WTC11 (cell line): ENCODE data around the gene TLE7. TPM values are rescaled to one million over a fixed set of nuclear protein-coding genes. Genes with fewer than 3 reads are reported as not detected.
A peak's percentile ranks its signal among the peaks of the same experiment; 100 is the strongest.

ENCODE experiments used
- ATAC-seq: fragments of 200-7000 bp; cut with Tn5 transposase; 2 replicates; pipeline ENCODE4 v1.10.0; 2021; ENCODE audit warnings: mild to moderate bottlenecking, moderate library complexity
- CTCF ChIA-PET: fragments of 300-600 bp; sonication (Branson Sonifier 250); formaldehyde crosslinking; loops from one replicate; lab custom pipeline; 2021; ENCODE audit warnings: antibody characterized with exemption; lab: Charles Lee
- POLR2A ChIA-PET: fragments of 350-600 bp; sonication (Branson Sonifier 250); formaldehyde crosslinking; loops from one replicate; lab custom pipeline; 2021; ENCODE audit warnings: antibody characterized with exemption; lab: Charles Lee
- DNase-seq: peaks from one replicate; pipeline ENCODE4 v3.0.0; 2021; ENCODE audit warnings: low spot score
- H3K27ac Mint-ChIP-seq: 2 replicates; pipeline ENCODE4 v1.8.0; 2021; ENCODE audit warnings: mixed read lengths
- H3K27me3 Mint-ChIP-seq: 2 replicates; pipeline ENCODE4 v1.8.0; 2021; ENCODE audit warnings: low read depth, mild to moderate bottlenecking, moderate library complexity, mixed read lengths
- H3K36me3 Mint-ChIP-seq: 2 replicates; pipeline ENCODE4 v1.8.0; 2021; ENCODE audit warnings: mixed read lengths
- H3K4me1 Mint-ChIP-seq: 2 replicates; pipeline ENCODE4 v1.8.0; 2022; ENCODE audit warnings: mixed read lengths
- H3K4me3 Mint-ChIP-seq: 2 replicates; pipeline ENCODE4 v1.8.0; 2021; ENCODE audit warnings: mild to moderate bottlenecking, moderate library complexity, mixed read lengths
- H3K9me3 Mint-ChIP-seq: 2 replicates; pipeline ENCODE4 v1.8.0; 2021; ENCODE audit warnings: mixed read lengths
- CBFB ChIP-seq: sonication (generic); formaldehyde crosslinking; IDR thresholded peaks from 2 replicates; pipeline ENCODE4 v1.8.1; 2022; ENCODE audit warnings: mild to moderate bottlenecking, low read depth, missing genetic modification reagents
- CDX4 ChIP-seq: fragments of 250-450 bp; sonication (Bioruptor Pico); IDR thresholded peaks from 2 replicates; pipeline ENCODE4 v1.9.0; 2021; ENCODE audit warnings: moderate library complexity, mild to moderate bottlenecking, inconsistent platforms, borderline replicate concordance
- ELF4 ChIP-seq: sonication (generic); formaldehyde crosslinking; IDR thresholded peaks from 2 replicates; pipeline ENCODE4 v1.8.1; 2022; ENCODE audit warnings: low read depth, mild to moderate bottlenecking, moderate library complexity, missing genetic modification reagents
- ERG ChIP-seq: fragments of 250-450 bp; sonication (Bioruptor Pico); IDR thresholded peaks from 2 replicates; pipeline ENCODE4 v1.8.0; 2021; ENCODE audit warnings: mild to moderate bottlenecking
- ETV6 ChIP-seq: sonication (generic); formaldehyde crosslinking; IDR thresholded peaks from 2 replicates; pipeline ENCODE4 v1.8.1; 2022; ENCODE audit warnings: mild to moderate bottlenecking, missing genetic modification reagents
- IRF2 ChIP-seq: sonication (generic); formaldehyde crosslinking; IDR thresholded peaks from 2 replicates; pipeline ENCODE4 v1.8.0; 2022; ENCODE audit warnings: low read depth, missing genetic modification reagents, borderline replicate concordance
- NR2C2 ChIP-seq: sonication (generic); formaldehyde crosslinking; IDR thresholded peaks from 2 replicates; pipeline ENCODE4 v1.8.0; 2022; ENCODE audit warnings: mild to moderate bottlenecking, missing genetic modification reagents
- OVOL2 ChIP-seq: fragments of 250-450 bp; sonication (Bioruptor Pico); IDR thresholded peaks from 2 replicates; pipeline ENCODE4 v1.9.0; 2021; ENCODE audit warnings: mild to moderate bottlenecking, borderline replicate concordance
- SMAD3 ChIP-seq: sonication (generic); formaldehyde crosslinking; IDR thresholded peaks from 2 replicates; pipeline ENCODE4 v1.8.0; 2022; ENCODE audit warnings: missing genetic modification reagents, mild to moderate bottlenecking, borderline replicate concordance
- SMAD4 ChIP-seq: sonication (generic); formaldehyde crosslinking; IDR thresholded peaks from 2 replicates; pipeline ENCODE4 v1.8.0; 2022; ENCODE audit warnings: mild to moderate bottlenecking, missing genetic modification reagents
- ZNF138 ChIP-seq: sonication (generic); formaldehyde crosslinking; conservative IDR thresholded peaks from 2 replicates; pipeline ENCODE4 v1.8.1; 2022; ENCODE audit warnings: mild to moderate bottlenecking, moderate library complexity, missing genetic modification reagents
- ZNF232 ChIP-seq: sonication (generic); formaldehyde crosslinking; IDR thresholded peaks from 2 replicates; pipeline ENCODE4 v1.8.0; 2022; ENCODE audit warnings: mild to moderate bottlenecking, missing genetic modification reagents
- ZNF416 ChIP-seq: fragments of 250-450 bp; sonication (Bioruptor Pico); IDR thresholded peaks from 2 replicates; pipeline ENCODE4 v1.9.0; 2021; ENCODE audit warnings: mild to moderate bottlenecking, inconsistent platforms
- ZNF671 ChIP-seq: fragments of 250-450 bp; sonication (Bioruptor Pico); IDR thresholded peaks from 2 replicates; pipeline ENCODE4 v1.8.0; 2021; ENCODE audit warnings: mild to moderate bottlenecking
- total RNA-seq: library from RNA; stranded (reverse); gene quantifications from 3 replicates; pipeline ENCODE4 v1.2.3, GENCODE V29; 2021
- TF ChIP-seq, protein P1 (sequence below): sonication (generic); formaldehyde crosslinking; IDR thresholded peaks from 2 replicates; pipeline ENCODE4 v1.8.0; 2023; ENCODE audit warnings: missing genetic modification reagents
- TF ChIP-seq, protein P2 (sequence below): fragments of 200-600 bp; IDR thresholded peaks from 2 replicates; pipeline ENCODE4 v1.8.0; 2022; ENCODE audit warnings: antibody characterized with exemption
- TF ChIP-seq, protein P3 (sequence below): sonication (generic); formaldehyde crosslinking; conservative IDR thresholded peaks from 2 replicates; pipeline ENCODE4 v1.8.1; 2023; ENCODE audit warnings: mild to moderate bottlenecking, low read depth, missing genetic modification reagents, moderate library complexity
- TF ChIP-seq, protein P4 (sequence below): sonication (generic); formaldehyde crosslinking; IDR thresholded peaks from 2 replicates; pipeline ENCODE4 v1.8.1; 2022; ENCODE audit warnings: low read depth, missing genetic modification reagents, borderline replicate concordance
- TF ChIP-seq, protein P5 (sequence below): sonication (generic); formaldehyde crosslinking; IDR thresholded peaks from 2 replicates; pipeline ENCODE4 v1.8.0; 2022; ENCODE audit warnings: mild to moderate bottlenecking, missing genetic modification reagents
- TF ChIP-seq, protein P6 (sequence below): sonication (generic); formaldehyde crosslinking; IDR thresholded peaks from 2 replicates; pipeline ENCODE4 v1.8.1; 2022; ENCODE audit warnings: missing genetic modification reagents, borderline replicate concordance

TLE7 gene
- total RNA-seq, 1 experiment from 2014 or later = 0.55 TPM

GRCh38 chr16:71428883-71429282 lies 13.0 kb downstream of the TLE7 start:
- no peaks in the 10 kb centered on the region for H3K36me3 Mint-ChIP-seq
- peaks cover 16% of the 10 kb centered on the region for H3K4me1 Mint-ChIP-seq
- H3K27ac Mint-ChIP-seq = no peak overlapping the region
- H3K9me3 Mint-ChIP-seq = no peaks in the 10 kb centered on the region
- peaks cover 43% of the 10 kb centered on the region for H3K27me3 Mint-ChIP-seq
- ChIA-PET CTCF (interaction anchor here (0.8 to 3.6 kb wide), 5 partner anchors 11 to 71 kb away, joined by 3 to 14 read pairs (median 4); no protein-coding TSS in a partner anchor), POLR2A (interaction anchor here (0.7 kb wide), 1 partner anchor 33 kb away, joined by 3 read pairs; the partner anchor contains the start of gene ZNF23)
- TF ChIP-seq, protein P1, sequence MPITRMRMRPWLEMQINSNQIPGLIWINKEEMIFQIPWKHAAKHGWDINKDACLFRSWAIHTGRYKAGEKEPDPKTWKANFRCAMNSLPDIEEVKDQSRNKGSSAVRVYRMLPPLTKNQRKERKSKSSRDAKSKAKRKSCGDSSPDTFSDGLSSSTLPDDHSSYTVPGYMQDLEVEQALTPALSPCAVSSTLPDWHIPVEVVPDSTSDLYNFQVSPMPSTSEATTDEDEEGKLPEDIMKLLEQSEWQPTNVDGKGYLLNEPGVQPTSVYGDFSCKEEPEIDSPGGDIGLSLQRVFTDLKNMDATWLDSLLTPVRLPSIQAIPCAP = no peak
- DNase-seq (no peak), ATAC-seq (no peak)
- H3K4me3 Mint-ChIP-seq = no peak overlapping the region

DNA sequence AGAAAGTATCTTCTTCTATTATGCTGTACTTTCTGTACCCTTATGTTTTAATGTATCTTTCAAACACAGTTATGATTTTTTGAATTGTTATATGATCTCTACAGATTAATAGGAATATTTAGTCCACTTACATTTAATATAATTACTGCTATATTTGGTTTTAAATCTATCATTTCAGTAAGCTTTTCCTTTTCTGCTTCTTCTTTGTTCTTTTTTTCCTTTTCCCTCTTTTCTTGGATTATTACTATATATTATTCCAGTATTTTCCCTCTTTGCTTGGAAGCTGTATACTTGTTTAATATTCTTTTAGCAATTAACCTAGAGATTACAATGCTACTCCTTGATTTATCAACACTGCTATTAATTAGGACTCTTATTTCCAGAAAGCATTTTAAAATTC lies 13.5 kb downstream of the TLE7 start:
- ATAC-seq (no peak), DNase-seq (no peak)
- CTCF ChIA-PET = interaction anchor here (3.6 kb wide), 1 partner anchor 72 kb away, joined by 14 read pairs; no protein-coding TSS in a partner anchor
- Mint-ChIP-seq H3K4me1 (peaks cover 16% of the 10 kb centered on the region), H3K36me3 (no peaks in the 10 kb centered on the region), H3K27ac (no peak overlapping the region), H3K9me3 (no peaks in the 10 kb centered on the region), H3K4me3 (no peak overlapping the region), H3K27me3 (peaks cover 48% of the 10 kb centered on the region)
- POLR2A ChIA-PET = no interaction called here
- no peak for TF ChIP-seq OVOL2 (CRISPR knock-in tag)
- TF ChIP-seq, protein P2, sequence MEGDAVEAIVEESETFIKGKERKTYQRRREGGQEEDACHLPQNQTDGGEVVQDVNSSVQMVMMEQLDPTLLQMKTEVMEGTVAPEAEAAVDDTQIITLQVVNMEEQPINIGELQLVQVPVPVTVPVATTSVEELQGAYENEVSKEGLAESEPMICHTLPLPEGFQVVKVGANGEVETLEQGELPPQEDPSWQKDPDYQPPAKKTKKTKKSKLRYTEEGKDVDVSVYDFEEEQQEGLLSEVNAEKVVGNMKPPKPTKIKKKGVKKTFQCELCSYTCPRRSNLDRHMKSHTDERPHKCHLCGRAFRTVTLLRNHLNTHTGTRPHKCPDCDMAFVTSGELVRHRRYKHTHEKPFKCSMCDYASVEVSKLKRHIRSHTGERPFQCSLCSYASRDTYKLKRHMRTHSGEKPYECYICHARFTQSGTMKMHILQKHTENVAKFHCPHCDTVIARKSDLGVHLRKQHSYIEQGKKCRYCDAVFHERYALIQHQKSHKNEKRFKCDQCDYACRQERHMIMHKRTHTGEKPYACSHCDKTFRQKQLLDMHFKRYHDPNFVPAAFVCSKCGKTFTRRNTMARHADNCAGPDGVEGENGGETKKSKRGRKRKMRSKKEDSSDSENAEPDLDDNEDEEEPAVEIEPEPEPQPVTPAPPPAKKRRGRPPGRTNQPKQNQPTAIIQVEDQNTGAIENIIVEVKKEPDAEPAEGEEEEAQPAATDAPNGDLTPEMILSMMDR = no peak
- TF ChIP-seq, all 79 proteins: peak for 0

- ATAC-seq = no peak
- DNase-seq = no peak
- no peaks in the 10 kb centered on the region for H3K36me3 Mint-ChIP-seq
- H3K27ac Mint-ChIP-seq = peak overlapping the region; percentile 95
- H3K9me3 Mint-ChIP-seq = no peaks in the 10 kb centered on the region
- CTCF ChIA-PET = interaction anchor here (1.0 to 6.4 kb wide), 11 partner anchors 13 to 184 kb away, joined by 3 to 76 read pairs (median 6); partner anchors contain the start of gene CHST4
- POLR2A ChIA-PET = interaction anchor here (0.6 kb wide), 1 partner anchor 26 kb away, joined by 7 read pairs; no protein-coding TSS in a partner anchor
- peak overlapping the region; percentile 82 for H3K4me3 Mint-ChIP-seq
- H3K27me3 Mint-ChIP-seq = peaks cover 56% of the 10 kb centered on the region
- peaks cover 16% of the 10 kb centered on the region for H3K4me1 Mint-ChIP-seq
- TF ChIP-seq, protein P3, sequence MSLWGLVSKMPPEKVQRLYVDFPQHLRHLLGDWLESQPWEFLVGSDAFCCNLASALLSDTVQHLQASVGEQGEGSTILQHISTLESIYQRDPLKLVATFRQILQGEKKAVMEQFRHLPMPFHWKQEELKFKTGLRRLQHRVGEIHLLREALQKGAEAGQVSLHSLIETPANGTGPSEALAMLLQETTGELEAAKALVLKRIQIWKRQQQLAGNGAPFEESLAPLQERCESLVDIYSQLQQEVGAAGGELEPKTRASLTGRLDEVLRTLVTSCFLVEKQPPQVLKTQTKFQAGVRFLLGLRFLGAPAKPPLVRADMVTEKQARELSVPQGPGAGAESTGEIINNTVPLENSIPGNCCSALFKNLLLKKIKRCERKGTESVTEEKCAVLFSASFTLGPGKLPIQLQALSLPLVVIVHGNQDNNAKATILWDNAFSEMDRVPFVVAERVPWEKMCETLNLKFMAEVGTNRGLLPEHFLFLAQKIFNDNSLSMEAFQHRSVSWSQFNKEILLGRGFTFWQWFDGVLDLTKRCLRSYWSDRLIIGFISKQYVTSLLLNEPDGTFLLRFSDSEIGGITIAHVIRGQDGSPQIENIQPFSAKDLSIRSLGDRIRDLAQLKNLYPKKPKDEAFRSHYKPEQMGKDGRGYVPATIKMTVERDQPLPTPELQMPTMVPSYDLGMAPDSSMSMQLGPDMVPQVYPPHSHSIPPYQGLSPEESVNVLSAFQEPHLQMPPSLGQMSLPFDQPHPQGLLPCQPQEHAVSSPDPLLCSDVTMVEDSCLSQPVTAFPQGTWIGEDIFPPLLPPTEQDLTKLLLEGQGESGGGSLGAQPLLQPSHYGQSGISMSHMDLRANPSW = no peak
- no peak for TF ChIP-seq ELF4
- TF ChIP-seq SMAD3 (CRISPR knock-in tag) = no peak
- no peak for TF ChIP-seq ERG
- TF ChIP-seq, protein P4, sequence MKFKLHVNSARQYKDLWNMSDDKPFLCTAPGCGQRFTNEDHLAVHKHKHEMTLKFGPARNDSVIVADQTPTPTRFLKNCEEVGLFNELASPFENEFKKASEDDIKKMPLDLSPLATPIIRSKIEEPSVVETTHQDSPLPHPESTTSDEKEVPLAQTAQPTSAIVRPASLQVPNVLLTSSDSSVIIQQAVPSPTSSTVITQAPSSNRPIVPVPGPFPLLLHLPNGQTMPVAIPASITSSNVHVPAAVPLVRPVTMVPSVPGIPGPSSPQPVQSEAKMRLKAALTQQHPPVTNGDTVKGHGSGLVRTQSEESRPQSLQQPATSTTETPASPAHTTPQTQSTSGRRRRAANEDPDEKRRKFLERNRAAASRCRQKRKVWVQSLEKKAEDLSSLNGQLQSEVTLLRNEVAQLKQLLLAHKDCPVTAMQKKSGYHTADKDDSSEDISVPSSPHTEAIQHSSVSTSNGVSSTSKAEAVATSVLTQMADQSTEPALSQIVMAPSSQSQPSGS (CRISPR knock-in tag) = no peak
- no peak for TF ChIP-seq ZNF416 (CRISPR knock-in tag)
- TF ChIP-seq ETV6 = no peak
- TF ChIP-seq IRF2 (CRISPR knock-in tag) = no peak
- TF ChIP-seq CDX4 (CRISPR knock-in tag) = no peak
- TF ChIP-seq, protein P5, sequence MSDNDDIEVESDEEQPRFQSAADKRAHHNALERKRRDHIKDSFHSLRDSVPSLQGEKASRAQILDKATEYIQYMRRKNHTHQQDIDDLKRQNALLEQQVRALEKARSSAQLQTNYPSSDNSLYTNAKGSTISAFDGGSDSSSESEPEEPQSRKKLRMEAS (CRISPR knock-in tag) = no peak
- TF ChIP-seq CBFB (CRISPR knock-in tag) = no peak
- TF ChIP-seq SMAD4 (CRISPR knock-in tag) = no peak
- TF ChIP-seq ZNF138 (CRISPR knock-in tag) = no peak
- no peak for TF ChIP-seq ZNF232 (CRISPR knock-in tag)
- TF ChIP-seq, protein P6, sequence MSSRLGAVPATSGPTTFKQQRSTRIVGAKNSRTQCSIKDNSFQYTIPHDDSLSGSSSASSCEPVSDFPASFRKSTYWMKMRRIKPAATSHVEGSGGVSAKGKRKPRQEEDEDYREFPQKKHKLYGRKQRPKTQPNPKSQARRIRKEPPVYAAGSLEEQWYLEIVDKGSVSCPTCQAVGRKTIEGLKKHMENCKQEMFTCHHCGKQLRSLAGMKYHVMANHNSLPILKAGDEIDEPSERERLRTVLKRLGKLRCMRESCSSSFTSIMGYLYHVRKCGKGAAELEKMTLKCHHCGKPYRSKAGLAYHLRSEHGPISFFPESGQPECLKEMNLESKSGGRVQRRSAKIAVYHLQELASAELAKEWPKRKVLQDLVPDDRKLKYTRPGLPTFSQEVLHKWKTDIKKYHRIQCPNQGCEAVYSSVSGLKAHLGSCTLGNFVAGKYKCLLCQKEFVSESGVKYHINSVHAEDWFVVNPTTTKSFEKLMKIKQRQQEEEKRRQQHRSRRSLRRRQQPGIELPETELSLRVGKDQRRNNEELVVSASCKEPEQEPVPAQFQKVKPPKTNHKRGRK (CRISPR knock-in tag) = no peak
- no peak for TF ChIP-seq ZNF671 (CRISPR knock-in tag)
- no peak for TF ChIP-seq NR2C2
Observed at GRCh38 chr16:71426880-71427615, 14.8 kb downstream of the TLE7 start.
